Measurements from ENCODE around the gene HIP1R.
A peak's percentile ranks its signal among the peaks of the same experiment; 100 is the strongest.
"Not testable (repeated sequence)": the region's sequence is repeated elsewhere in the genome, so short reads cannot be mapped to it uniquely, and the experiment has no call there.

Gene HIP1R

DNA sequence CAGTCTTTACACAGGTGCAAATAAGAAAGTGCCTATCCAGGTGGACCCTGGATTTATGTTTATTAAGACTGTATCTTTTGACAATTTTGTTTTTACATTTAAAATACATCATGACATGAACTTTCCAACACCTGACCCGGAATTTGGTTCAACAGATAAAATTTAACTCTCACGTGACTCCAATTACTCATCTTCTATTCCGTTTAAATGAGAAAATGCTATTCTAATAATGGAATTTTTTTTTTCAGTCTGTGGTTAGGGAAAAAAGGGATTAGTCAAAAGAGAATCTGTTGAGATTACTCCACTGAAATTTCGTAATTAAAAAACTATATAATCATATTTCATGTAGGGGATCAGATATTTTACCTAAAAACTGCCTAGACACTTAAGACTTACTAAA is 49.6 kb downstream of the HIP1R start:
- Mint-ChIP-seq H3K4me1 (ENCODE audit: low read depth in 2 of 2) (peaks cover 64 to 75% of the 10 kb centered on the region in 2 donors), H3K9me3 (no peaks in the 10 kb centered on the region), H3K27ac (no peak overlapping the region), H3K36me3 (ENCODE audit: insufficient read depth) (peaks cover 37% of the 10 kb centered on the region), H3K4me3 (no peak overlapping the region), H3K27me3 (no peaks in the 10 kb centered on the region)
- ATAC-seq (replicated peaks) (no peak), DNase-seq (no peak)

DNA sequence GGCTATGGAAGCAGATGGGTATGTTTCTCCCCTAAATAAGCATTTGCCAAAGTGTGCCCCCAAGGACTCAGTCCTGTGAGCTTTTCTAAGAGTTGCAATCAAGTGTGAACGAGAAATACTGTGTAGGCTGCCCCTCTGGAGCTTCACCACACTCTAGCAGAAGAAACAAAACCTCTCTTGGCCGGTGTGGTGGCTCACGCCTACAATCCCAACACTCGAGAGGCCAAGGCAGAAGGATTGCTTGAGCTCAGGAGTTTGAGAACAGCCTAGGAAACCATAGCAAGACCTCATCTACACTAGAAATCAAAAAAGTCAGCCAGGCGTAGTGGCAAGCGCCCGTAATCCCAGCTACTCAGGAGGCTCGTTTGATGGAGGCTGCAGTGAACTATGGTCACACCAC is 50.9 kb downstream of the HIP1R start:
- ATAC-seq (replicated peaks) (no peak), DNase-seq (no peak)
- no peaks in the 10 kb centered on the region for H3K9me3 Mint-ChIP-seq
- H3K4me1 Mint-ChIP-seq (ENCODE audit: low read depth in 2 of 2): peaks cover 61 to 75% of the 10 kb centered on the region in 2 donors
- peaks cover 29% of the 10 kb centered on the region for H3K36me3 Mint-ChIP-seq (ENCODE audit: insufficient read depth)
- H3K27ac Mint-ChIP-seq: no peak overlapping the region
- H3K4me3 Mint-ChIP-seq: no peak overlapping the region
- no peaks in the 10 kb centered on the region for H3K27me3 Mint-ChIP-seq

GRCh38 chr12:122886851-122887818 is 51.9 kb downstream of the HIP1R start:
- H3K36me3 Mint-ChIP-seq (ENCODE audit: insufficient read depth): peaks cover 27% of the 10 kb centered on the region
- ATAC-seq (replicated peaks) (peak; percentile 21), DNase-seq (no peak)
- peak overlapping the region; percentile 77 to 80 for H3K4me3 Mint-ChIP-seq
- H3K27ac Mint-ChIP-seq: peak overlapping the region; percentile 50 to 82
- H3K4me1 Mint-ChIP-seq (ENCODE audit: low read depth in 2 of 2): peaks cover 62 to 77% of the 10 kb centered on the region in 2 donors
- H3K27me3 Mint-ChIP-seq: no peaks in the 10 kb centered on the region
- H3K9me3 Mint-ChIP-seq: no peaks in the 10 kb centered on the region

- H3K9me3 Mint-ChIP-seq: no peaks in the 10 kb centered on the region
- no peaks in the 10 kb centered on the region for H3K27me3 Mint-ChIP-seq
- DNase-seq: no peak
- peaks cover 30% of the 10 kb centered on the region for H3K36me3 Mint-ChIP-seq (ENCODE audit: insufficient read depth)
- H3K27ac Mint-ChIP-seq: peak overlapping the region; percentile 50 to 82
- H3K4me3 Mint-ChIP-seq: peak overlapping the region; percentile 77 to 80
- peaks cover 55 to 77% of the 10 kb centered on the region in 2 donors for H3K4me1 Mint-ChIP-seq (ENCODE audit: low read depth in 2 of 2)
- no peak for ATAC-seq (replicated peaks)
Observed at GRCh38 chr12:122887819-122888212, 52.6 kb downstream of the HIP1R start.

DNA sequence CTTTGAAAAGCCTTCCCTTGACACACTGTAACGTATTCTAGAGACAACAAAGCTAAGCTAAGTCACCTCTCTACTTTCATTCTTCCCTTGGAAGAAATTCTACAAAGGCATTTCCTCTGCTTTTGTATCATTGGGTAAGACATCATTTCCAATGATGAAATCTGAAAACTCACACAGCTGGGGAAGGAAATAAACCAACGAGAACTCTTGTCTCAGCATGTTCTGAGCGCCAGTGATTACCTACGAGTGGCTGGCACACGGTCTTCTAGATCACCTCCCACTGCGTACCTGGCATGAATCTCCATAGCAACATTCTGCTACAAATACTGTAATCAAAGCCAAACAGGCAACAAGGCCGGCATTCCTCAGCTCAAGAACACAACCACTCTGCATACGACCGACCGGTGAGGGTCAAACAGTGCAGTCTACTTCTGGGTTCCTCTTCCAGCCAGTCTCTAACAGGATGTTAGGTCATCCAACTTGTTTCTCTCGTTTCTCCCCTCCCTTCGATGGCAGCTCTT is 53.0 kb downstream of the HIP1R start:
- ATAC-seq (replicated peaks) (peak; percentile 88), DNase-seq (peak in 2 of 3 experiments; percentile 50 to 51)
- Mint-ChIP-seq H3K4me3 (peak overlapping the region; percentile 77 to 80), H3K27ac (peak overlapping the region; percentile 50 to 82), H3K27me3 (no peaks in the 10 kb centered on the region), H3K9me3 (no peaks in the 10 kb centered on the region), H3K4me1 (ENCODE audit: low read depth in 2 of 2) (peaks cover 51 to 75% of the 10 kb centered on the region in 2 donors), H3K36me3 (ENCODE audit: insufficient read depth) (peaks cover 31% of the 10 kb centered on the region)

- Mint-ChIP-seq H3K4me3 (peak overlapping the region; percentile 77 to 80), H3K27ac (peak overlapping the region; percentile 93 to 95), H3K27me3 (no peaks in the 10 kb centered on the region)
Observed at GRCh38 chr12:122889761-122890520, 54.7 kb downstream of the HIP1R start.

DNA sequence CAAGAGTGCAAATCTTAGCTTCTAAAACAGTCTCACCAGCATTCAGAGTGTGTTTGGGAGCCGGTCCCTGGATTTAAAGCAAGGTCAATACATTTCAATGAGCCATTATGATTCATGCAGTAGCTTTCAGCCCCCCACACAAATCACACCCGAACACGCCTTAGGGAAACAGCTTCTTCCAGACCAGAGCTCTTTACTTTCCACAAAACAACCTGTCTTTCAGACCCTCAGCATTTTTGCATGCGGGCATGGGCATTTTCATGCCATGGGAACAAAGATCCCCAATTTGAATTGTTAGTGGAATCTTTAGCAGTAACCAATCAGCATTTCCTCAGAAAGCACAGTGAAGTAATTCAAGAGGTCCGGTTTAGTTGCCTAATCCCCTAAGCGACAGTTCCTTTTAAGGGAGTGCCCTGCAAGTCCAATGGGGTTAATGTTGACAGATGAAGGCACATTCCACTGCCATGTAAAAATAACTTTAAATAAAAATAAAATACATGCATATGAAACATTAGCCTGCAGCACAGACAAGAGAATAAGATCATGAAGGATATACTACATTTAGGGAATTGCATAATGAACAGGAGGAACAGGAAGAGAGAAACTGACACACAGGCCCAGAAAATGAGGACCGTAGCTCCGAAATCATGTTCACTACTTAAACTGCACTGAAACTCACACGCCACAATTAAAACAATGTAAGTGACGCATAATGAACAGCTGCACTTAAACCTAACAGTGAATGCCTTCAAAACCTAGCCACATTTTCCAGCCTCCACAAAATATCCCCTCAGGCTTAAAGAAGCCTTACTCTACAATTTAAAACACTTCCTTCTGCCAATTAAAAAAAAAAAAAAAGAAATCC is 56.6 kb downstream of the HIP1R start:
- Mint-ChIP-seq H3K4me3 (peak overlapping the region; percentile 29 to 38), H3K27ac (no peak overlapping the region), H3K36me3 (ENCODE audit: insufficient read depth) (peaks cover 58% of the 10 kb centered on the region), H3K27me3 (no peaks in the 10 kb centered on the region), H3K4me1 (ENCODE audit: low read depth in 2 of 2) (peaks cover 66 to 91% of the 10 kb centered on the region in 2 donors), H3K9me3 (peaks cover 0 to 8% of the 10 kb centered on the region in 2 donors)
- DNase-seq: no peak
- no peak for ATAC-seq (replicated peaks)

More at GRCh38 chr12:122889761-122890520, 54.7 kb downstream of the HIP1R start:
- peaks cover 56 to 77% of the 10 kb centered on the region in 2 donors for H3K4me1 Mint-ChIP-seq (ENCODE audit: low read depth in 2 of 2)
- ATAC-seq (replicated peaks) (no peak), DNase-seq (no peak)
- H3K36me3 Mint-ChIP-seq (ENCODE audit: insufficient read depth): peaks cover 40% of the 10 kb centered on the region
- no peaks in the 10 kb centered on the region for H3K9me3 Mint-ChIP-seq

DNA sequence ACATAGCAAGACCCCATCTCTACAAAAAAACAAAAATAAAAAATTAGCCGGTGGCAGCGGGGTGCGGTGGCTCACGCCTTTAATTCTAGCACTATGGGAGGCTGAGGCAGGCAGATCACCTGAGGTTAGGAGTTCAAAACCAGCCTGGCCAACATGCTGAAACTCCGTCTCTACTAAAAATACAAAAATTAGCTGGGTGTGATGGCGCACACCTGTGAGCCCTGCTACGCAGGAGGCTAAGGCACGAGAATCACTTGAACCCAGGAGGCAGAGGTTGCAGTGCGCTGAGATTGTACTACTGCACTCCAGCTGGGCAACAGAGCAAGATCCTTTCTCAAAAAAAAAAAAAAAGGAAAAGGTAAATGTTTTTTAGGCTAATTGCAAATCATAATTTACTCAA is 57.5 kb downstream of the HIP1R start:
- Mint-ChIP-seq H3K36me3 (ENCODE audit: insufficient read depth) (peaks cover 58% of the 10 kb centered on the region), H3K4me1 (ENCODE audit: low read depth in 2 of 2) (peaks cover 62 to 86% of the 10 kb centered on the region in 2 donors), H3K27ac (peak overlapping the region in 1 of 2 donors; percentile 41), H3K4me3 (peak overlapping the region; percentile 12 to 38)
- H3K27me3 Mint-ChIP-seq; H3K9me3 Mint-ChIP-seq; DNase-seq; ATAC-seq (replicated peaks): not testable (repeated sequence)

DNA sequence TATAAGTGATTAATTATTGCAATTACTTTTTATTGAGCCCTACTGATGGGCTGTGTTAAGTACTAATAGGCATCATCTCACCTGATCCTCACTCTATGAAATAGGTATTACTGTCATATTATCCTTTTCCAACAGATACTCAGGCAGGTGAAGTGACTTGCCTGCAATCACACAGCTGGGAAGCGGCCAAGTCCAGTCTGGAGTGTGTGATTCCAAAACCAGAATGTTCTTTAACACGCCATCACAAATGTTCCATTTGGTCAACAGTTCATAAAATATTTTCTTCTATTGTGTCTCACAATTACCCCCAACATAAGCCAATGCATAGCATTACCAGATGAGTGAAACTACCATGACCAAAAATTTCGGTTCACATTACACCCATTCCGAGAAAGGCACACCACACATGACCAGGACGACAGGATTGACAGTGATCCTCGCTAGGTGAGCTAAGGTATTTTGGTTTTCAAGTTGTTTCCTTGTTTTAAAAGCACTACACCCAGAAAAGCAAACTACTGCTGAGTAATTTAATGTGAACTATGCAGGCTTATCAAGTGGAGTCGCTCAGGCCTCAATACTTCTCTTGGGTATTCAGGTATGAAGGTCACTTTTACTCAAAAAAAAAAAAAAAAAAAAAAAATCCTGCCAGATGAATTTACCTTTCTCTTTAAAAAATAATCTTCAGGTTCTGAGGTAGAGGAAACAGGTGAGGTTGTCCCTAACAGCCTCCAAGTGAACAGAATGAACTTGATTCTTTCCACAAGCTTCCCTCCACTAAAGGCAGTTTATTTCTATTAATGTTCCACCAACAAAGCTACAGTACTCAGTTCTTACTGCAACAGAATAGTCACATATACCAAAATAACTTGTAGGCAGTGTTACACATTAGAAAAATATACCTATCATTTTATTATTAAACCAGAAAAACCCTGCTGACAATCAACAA is 58.2 kb downstream of the HIP1R start:
- no peaks in the 10 kb centered on the region for H3K27me3 Mint-ChIP-seq
- peak overlapping the region; percentile 99 for H3K27ac Mint-ChIP-seq

GRCh38 chr12:122894193-122895121 is 59.2 kb downstream of the HIP1R start:
- Mint-ChIP-seq H3K36me3 (ENCODE audit: insufficient read depth) (peaks cover 46% of the 10 kb centered on the region), H3K4me3 (peak overlapping the region; percentile 95 to 96), H3K4me1 (ENCODE audit: low read depth in 2 of 2) (peaks cover 59 to 85% of the 10 kb centered on the region in 2 donors), H3K27ac (peak overlapping the region; percentile 99), H3K9me3 (peaks cover 0 to 8% of the 10 kb centered on the region in 2 donors), H3K27me3 (no peaks in the 10 kb centered on the region)
- ATAC-seq (replicated peaks): peak; percentile 38
- DNase-seq: peak in 2 of 3 experiments; percentile 29 to 41

More for the DNA sequence above, 58.2 kb downstream of the HIP1R start:
- DNase-seq: no peak
- Mint-ChIP-seq H3K36me3 (ENCODE audit: insufficient read depth) (peaks cover 54% of the 10 kb centered on the region), H3K4me3 (peak overlapping the region; percentile 95 to 96), H3K4me1 (ENCODE audit: low read depth in 2 of 2) (peaks cover 61 to 84% of the 10 kb centered on the region in 2 donors), H3K9me3 (peaks cover 0 to 8% of the 10 kb centered on the region in 2 donors)
- no peak for ATAC-seq (replicated peaks)

GRCh38 chr12:122895320-122895703 is 60.1 kb downstream of the HIP1R start:
- H3K36me3 Mint-ChIP-seq (ENCODE audit: insufficient read depth): peaks cover 40% of the 10 kb centered on the region
- DNase-seq (no peak), ATAC-seq (replicated peaks) (no peak)
- no peaks in the 10 kb centered on the region for H3K27me3 Mint-ChIP-seq
- peaks cover 0 to 8% of the 10 kb centered on the region in 2 donors for H3K9me3 Mint-ChIP-seq
- H3K4me3 Mint-ChIP-seq: peak overlapping the region; percentile 95 to 96
- H3K27ac Mint-ChIP-seq: peak overlapping the region; percentile 99
- H3K4me1 Mint-ChIP-seq (ENCODE audit: low read depth in 2 of 2): peaks cover 59 to 86% of the 10 kb centered on the region in 2 donors
